G401.6 (cell line): Measurements from ENCODE around the gene POLR2F.

Experiments used
- FAIRE-seq: peaks from 2 replicates; lab custom pipeline; 2012; peaks lifted over from hg19 to GRCh38; lab: Jason Lieb, UNC

POLR2F gene

DNA sequence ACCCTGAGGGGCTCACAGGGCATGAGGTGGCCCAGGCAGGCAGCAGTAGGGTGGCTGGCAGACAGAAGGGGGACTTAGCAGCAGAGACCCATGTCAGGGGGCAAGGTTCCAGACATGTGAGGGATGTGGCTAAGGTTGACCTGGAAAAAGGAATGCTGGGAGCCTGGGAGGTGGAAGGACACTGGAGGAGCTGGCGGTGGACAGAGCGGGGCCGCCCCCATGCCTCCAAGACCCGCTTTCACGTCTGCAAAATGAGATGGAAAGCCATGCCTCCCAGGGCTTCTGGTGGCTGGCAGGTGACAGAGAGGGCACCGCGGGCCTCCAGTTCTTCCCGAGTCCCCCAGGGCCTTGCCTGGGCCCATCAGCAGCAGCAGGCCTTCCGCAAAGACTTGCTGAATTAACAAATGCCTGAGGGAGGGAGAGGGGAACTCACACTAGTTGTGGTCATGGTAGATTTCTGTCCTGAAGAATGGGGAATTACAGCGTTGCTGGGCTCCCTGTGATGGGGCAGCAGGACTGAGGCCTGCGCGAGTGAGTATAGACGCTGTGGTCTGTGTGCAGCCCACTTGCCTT lies 53.9 kb downstream of the POLR2F start:
- no peak for FAIRE-seq

DNA sequence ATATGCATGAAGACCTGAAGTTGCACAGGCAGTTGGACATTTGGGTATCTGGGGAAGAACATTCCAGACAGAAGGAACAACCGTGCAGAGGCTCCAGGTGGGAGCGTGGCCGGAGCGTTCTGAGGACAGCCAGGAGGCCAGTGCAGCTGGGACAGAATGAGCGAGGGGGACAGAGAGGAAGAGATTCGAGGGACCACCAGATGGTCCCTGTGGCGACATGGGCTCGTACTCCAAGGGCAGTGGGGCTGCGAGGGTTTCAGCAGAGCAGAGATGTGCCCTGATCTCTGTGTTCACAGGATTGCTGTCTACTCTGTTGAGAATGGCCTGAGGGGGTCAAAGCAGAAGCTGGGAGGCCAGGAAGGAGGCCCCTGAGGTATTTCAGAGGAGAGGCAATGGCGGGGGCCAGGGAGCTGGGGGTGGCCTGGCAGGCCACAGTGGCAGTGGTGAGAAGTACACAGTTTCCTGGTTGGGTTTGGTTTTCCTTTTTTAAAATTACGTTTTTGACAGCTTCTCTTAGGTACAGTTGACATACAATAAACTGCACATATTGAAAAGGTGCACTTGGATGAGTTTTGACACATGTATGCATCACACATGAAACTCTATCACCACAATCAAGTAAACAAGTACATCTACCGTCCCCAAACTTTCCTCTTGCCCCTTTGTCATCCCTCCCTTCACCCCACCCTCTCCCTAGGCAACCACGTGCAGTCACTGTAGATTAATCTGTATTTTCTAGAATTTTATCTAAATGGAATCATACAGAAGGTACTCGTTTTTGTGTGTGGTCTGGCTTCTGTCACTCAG lies 55.7 kb downstream of the POLR2F start:
- FAIRE-seq = no peak

DNA sequence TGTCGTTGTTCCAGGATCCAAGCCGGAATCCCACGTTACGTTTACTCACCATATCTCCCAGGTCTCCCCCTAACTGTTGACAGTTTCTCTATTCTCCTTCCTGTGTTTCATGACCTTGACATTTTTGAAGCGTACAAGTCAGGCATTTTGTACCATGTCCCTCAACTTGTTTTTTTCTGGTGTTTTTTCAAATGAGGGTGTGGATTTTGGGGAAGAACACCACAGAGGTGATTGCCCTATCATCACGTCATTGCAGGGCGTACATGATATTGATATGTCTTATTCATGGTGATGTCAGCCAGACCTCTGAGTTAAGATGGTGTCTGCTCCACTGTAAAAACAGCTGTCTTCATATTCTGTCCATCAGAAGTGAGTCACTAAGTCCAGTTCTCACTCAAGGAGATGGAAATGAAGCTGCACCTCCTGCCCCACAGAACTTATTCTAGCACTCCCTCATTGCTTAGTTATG lies 59.1 kb downstream of the POLR2F start:
- FAIRE-seq = no peak

DNA sequence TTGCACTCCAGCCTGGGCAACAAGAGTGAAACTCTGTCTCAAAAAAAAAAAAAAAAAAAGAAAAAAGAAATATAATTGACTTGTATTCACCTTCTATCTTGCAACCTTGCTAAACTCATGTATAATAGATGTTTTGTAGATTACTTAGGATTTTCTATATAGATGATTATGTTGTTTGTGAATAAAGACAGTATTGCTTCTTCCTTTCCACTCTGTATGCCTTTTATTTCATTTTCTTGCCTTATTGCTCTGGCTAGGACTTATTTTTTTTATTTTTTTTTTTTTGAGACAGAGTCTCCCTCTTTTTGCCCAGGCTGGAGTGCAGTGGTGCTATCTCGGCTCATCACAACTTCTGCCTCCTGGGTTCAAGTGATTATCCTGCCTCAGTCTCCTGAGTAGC lies 60.6 kb downstream of the POLR2F start:
- no peak for FAIRE-seq

- no peak for FAIRE-seq
Measured at GRCh38 chr22:38016182-38017151, 63.0 kb downstream of the POLR2F start.

DNA sequence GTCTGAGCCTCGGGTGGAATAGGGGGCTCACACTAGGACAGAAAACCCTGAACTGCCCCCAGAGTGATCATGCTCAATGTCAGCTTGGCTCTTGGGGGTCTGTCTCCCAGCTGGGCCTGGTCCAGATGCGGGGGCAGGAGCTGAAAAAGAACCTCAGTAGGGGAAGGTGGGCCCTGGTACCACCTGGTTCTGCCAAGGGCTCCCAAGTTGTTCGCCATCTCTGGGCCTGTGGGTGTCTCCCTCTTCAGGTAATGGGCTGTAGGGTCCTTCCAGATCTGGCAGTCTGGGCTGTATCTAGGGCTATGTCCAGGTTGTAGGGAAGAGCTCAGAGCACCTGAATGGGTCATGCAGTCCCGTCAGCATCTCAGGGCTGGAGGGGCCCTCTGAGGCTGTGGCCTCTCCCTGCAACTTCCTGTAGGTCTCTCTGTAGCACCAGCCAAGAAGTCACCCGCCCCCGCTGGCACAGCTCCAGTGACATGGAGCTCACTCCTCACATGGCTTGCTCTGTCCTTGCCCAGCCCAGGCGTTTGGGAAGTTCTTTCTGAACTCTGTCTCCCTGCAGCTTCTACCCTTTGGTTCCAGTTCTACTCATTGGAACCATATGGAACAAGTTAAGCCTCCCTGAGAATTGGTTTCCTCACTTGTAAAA lies 63.9 kb downstream of the POLR2F start:
- FAIRE-seq = no peak

- no peak for FAIRE-seq
Measured at GRCh38 chr22:38017939-38018885, 64.7 kb downstream of the POLR2F start.
